HG02943 (cell line): Measurements from ENCODE around the gene MYOF.
"Not testable (repeated sequence)": the region's sequence is repeated elsewhere in the genome, so short reads cannot be mapped to it uniquely, and the experiment has no call there.

Experiments
- ATAC-seq: cut with Tn5 transposase; IDR thresholded peaks from one replicate; pipeline ENCODE4 v1.9.1; 2021; ENCODE audit warnings: mild to moderate bottlenecking, low read depth, moderate library complexity; ENCODE audit not compliant: unreplicated experiment

The MYOF gene

DNA sequence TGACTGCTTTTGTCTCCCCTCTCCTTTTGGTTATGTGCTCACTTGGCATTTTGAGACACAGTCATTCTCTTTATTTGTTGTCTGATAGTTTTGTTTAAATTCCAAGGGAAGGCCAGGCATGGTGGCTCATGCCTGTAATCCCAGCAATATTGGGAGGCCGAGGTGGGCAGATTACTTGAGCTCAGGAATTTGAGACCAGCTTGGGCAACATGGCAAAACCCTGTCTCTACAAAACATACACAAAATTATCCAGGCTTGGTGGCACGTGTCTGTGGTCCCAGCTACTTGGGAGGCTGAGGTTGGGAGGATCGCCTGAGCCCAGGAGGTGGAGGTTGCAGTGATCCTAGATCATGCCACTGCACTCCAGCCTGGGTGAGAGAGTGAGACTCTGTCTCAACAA is 167.5 kb downstream of the MYOF start:
- not testable (repeated sequence) for ATAC-seq

DNA sequence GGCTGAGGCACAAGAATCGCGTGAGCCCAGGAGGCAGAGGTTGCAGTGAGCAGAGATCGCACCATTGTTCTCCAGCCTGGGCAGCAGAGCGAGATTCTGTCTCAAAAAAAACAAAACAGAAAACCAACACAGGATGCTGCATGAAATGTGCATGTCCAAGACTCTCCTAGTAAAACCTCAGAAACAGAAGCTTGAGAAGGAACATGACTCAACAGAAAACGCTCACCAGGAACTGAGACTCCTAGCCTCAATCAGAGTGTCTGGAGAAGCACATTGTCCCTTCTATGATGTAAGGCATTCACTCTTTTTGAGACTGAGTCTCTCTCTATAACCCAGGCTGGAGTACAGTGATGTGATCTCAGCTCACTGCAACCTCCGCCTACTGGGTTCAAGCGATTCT is 168.3 kb downstream of the MYOF start:
- ATAC-seq: no peak

DNA sequence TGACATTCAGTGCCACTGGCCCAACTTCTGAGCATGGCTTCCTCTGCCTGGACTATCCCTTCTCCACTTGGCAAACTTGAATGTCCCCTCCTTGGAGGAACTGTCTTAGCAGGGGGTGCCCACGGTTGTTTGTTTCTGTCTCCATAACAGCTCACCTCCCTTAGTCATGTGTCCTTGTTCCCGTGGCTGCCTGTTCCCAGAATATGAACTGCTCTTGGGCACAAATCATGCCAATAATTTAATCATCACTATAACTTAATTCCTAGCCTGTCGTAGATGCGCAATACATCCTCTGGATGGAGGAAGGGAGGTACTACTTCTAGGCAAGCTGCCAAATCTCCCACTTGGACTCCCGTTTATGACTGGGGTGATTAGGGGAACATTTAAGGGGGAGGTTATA is 173.1 kb downstream of the MYOF start:
- no peak for ATAC-seq

DNA sequence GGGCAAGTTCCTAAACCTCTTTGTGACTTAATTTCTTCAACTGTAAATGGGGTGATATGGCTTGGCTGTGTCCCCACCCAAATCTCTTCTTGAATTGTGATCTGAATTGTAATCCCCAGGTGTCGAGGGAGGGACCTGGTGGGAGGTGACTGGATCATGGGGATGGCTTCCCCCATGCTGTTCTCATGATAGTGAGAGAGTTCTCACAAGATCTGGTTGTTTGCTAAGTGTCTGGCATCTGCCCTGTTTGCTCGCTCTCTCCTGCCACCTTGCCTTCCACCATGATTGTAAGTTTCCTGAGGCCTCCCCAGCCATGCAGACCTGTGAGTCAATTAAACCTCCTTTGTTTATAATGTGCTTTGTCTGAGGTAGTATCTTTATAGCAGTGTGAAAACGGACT is 177.0 kb downstream of the MYOF start:
- no peak for ATAC-seq

DNA sequence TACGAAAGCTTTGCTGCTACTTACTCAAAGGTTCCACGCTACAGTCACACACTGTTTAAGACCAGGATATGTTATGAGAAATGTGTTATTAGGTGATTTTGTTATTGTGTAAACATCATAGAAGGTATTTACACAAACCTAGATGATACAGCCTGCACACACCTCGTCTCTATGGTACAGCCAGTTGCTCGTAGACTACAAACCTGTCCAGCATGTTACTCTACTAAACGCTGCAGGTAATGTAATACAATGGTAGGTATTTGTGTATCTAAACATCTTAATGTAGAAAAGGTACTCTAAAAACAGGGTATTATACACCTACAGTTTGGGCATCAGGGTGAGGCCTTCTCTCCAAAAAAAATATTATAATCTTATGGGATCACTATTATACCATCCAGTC is 181.2 kb downstream of the MYOF start:
- no peak for ATAC-seq

DNA sequence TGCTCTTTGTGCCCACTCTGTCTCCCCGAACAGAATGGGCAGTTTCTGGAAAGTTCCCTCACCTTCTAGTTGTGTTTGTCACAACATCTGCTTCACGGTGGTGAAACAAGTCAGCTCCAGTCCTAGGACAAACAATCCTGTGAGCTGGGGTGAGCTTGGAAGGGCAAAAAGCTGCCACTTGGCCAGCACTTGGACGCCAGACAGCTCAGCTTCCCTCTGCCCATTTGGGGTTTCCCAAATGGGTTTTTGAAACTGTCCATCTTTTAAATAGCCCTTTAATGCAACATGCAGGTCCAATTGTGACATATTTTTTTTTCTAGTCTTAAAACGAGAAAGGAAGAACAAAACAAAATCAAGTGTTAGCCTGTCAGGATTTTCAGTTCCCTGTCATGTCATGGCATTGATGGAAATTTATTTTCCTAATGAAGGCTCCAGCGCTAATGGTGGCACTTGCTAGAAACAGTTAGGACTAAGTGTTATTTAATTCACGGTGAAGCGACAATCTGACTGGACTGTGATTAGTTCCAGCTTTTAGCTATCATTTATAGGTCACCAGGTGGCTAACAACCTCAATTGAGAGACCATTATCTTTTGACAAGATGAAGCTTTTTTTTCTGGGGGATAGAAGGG is 181.7 kb downstream of the MYOF start:
- ATAC-seq: no peak

GRCh38 chr10:93299606-93300287 is 182.4 kb downstream of the MYOF start:
- no peak for ATAC-seq

DNA sequence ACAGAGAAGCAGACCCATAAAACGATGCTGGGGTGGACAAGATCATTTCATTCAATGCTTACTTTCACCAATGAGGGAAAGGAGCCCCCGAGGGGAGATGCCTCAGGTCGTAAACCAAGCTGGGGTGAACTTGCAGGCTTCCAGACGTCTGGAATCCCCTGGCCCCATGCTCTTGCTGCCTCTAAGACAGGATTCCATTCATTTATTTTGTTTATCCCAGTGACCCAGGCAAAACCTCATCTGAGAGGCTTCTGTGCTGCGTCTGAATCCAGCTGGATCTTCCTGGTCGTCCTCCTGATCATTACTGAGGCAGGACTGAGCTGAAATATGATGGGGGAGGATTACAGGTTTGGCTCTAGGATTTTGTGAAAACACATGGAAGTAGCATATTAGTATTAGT is 182.9 kb downstream of the MYOF start:
- ATAC-seq: no peak

- no peak for ATAC-seq
Observed at GRCh38 chr10:93296151-93296550, 186.0 kb downstream of the MYOF start.

DNA sequence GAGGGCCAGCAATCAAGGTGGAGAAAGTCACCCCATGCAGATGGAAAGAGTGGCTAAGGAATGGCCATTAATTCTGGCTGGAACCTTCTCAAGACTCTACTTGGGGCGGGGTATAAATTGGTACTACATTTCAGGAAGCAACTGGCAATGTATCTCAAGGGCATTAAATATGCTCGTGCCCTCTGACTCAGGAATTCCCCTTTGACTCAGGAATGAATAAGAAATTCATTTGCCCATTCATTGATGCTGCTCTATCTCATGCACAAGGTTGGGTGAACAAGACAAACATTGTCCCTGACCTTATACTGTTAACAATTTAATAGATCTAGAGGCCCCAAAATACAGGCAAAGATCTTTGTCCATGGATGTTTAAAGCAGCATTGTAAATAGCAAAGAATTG is 188.1 kb downstream of the MYOF start:
- no peak for ATAC-seq

DNA sequence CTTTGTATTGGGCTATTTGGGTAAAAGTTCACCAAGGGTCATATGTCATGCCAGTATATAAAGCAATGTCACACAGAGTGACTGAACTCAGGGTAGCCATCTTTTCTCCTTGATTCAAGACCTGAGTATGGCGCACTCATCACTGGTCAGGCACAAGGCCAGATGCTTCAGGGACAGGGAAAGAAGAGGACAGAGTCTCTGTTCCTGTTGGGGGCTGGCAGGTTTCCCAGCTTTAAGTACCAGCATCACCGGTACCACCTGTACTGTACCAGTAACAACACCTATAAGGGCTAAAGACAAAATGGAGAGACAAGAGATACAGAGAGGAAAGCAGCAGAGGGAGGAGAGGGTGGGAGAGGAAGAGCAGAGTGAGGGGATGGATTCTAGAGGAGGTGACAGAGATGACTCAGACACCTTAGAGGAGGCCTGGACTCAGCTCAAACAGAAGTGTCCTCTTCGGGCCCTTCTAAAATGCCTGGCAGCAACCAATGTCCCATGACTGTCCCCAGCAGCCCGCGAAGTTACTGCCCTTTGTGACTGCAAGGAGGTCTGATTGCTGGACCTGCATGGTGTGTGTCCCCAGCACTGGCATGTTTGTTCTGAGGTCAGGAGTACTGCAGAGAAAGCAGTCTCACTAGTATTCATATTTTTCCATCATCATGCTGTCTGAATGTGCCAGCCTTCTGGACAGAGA is 191.3 kb downstream of the MYOF start:
- no peak for ATAC-seq

DNA sequence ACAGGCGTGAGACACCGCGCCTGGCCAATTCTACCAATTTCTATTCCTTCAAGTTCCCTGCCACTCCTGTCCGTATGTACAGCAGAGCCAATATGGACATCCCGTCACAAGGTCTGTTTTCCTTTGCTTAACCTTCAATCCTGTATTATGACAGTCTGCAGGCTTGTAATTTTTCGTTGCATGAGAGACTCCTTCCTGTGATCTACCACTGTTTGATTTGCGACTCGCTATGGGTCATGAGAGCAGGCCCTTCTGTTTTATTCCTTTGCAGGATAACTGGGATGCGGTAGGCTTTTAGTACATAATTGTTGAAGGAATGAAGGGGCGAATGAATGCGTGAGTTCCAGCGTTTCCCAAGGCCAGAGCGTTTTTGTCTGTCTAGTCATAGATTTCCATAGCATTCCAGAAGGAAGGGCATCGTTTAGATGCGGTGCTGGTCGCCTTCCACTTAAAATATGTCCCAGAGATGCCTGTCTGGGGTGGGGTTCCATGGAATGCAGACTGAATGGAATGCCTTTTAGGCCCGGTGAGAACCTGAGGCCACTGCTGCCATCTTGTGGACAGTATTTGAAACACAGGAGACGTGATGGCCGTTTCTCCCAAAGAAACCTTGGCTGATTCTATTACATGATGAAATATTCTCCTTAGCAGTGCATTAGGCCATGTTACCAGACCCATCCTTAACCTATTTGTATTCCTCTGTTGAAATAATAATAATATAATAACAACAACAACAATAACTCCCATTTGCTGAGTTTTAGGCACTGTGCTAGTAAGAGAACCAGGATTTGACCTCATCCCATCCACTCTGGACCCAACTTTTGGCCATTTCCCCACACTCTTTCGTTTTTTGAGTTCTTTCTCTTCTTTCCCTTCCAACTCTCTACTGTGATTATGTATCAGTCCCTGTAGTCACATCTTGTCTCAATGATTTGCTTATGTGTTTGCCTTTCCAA is 193.2 kb downstream of the MYOF start:
- no peak for ATAC-seq

GRCh38 chr10:93287775-93288174 is 194.4 kb downstream of the MYOF start:
- no peak for ATAC-seq

DNA sequence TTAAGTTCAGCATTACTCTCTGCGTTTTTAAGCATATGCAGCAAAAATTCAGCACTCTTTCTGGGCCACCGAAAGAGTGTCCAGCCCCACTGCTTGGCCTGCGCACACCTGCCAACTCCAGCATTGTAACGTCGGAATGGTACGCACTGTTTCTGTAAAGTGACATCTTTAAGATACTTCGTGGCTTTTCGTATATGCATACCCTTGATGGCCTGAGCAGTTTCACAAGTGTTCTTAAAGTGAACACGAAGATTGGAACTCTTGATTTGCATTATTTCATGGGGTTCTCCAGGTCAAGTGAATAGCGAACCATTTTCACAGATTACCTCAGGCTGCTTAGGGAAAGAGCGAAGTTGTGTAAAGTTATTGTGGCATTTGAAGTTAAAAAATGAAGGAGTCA is 197.9 kb downstream of the MYOF start:
- not testable (repeated sequence) for ATAC-seq

DNA sequence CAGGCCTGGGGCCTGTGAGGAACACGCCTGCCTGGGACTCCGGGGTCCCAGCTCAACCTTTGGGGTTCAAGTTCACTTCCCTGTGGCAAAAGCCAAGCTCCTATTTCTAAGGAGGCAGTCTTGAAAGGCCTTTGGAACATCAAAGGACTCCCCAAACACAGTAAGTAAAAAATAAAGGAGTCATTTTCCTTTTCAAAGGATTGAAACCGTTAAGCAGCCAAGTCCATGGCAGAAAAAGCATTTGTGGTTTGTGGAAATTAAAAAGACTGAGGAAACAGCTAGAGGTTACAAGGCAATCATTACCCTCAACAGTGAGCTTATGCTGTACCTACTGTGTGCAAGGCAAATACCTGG is 200.8 kb downstream of the MYOF start:
- ATAC-seq: no peak

- no peak for ATAC-seq
Observed at GRCh38 chr10:93280699-93281366, 201.3 kb downstream of the MYOF start.

DNA sequence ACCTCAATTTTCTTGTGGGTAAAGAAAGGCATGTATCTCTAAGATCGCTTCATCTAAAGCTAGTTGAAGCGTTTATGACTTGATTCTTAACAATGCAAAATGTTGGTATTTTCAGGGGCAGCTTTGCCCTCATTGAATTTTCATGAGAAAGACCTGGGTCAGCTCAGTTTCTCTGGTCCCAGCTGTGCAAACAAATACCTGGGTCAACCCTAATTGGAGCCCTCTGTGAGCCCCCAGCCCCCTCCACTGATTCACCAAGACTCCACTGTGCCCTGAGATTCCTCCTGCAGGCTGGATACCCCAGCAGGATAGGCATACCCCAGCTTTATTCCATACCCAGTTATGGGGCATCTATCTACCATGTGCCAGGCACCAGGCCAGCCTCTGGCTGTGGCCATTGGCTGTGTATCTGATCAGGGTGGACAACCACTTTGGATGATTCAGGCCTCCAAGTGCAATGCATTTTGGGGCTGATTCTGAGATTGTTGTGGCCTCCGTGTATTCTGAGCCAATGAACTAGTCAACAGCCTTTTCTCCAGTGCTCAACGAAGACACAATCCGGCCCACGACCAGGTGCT is 201.9 kb downstream of the MYOF start:
- no peak for ATAC-seq

GRCh38 chr10:93277360-93277759 is 204.8 kb downstream of the MYOF start:
- no peak for ATAC-seq

DNA sequence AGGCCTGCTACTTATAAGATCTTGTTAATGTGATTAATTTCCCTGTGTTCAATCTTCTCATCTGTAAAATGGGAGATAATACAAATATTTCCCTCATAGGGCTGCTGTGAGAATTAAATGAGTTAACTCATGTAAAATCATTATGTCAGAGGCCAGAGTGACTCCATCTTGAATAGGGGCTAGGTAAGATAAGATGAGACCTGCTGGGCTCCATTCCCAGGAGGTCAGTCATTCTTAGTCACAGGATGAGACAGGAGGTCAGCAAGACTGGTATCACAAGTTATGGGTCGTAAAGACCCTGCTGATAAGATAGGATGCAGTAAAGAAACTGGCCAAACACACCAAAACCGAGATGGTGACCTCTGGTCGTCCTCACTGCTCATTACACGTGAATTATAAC is 207.7 kb downstream of the MYOF start:
- ATAC-seq: no peak
